GM19239 (cell line): ENCODE measurements around the gene MAB21L3.

Source experiments
- DNase-seq: peaks from one replicate; pipeline ENCODE4 v3.0.0; 2011; ENCODE audit warnings: low spot score; ENCODE audit not compliant: insufficient read length
- FAIRE-seq: peaks from 2 replicates; lab custom pipeline; 2011; peaks lifted over from hg19 to GRCh38; lab: Jason Lieb, UNC

Gene MAB21L3

DNA sequence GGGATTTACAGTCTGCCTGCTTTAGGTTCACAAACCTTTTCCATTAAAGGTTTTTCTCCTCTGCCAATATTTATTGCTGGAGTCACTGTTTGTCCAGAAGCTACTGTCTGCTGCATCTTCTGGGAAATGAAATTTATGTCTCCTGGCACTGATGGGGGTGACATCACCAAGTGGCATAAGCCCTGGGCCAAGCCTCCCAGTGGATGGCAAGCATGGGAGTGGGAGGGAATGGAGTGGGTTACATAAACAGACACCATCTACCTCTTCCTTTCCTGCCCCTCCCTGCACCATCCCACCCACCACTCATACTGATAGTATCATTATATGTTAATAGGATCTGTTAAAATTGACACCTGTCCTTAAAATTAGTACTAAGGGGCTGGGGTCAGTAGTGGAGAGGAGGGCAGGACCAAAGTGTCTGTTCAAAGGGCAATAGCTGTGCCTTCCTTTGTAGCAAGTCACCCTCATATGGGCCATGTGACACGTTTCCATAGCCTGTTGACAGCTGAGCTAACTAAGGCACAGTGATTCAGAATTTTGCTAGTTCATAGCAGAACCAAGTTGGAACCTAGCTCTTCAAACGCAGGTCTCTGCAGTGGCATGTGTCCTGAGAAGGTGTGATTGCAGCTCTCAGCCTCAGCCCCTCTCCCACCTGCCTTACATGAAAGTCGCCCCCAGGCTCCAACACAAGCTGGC lies 71.0 kb downstream of the MAB21L3 start:
- FAIRE-seq (no peak), DNase-seq (no peak)
